ENCODE results near the gene SELENOO.

GRCh38 chr22:50151571-50152537, 49.0 kb upstream of the SELENOO start:
- TF ChIP-seq CTCF (IDR thresholded peaks at IDR 0.05) (no peak), POLR2A (IDR thresholded peaks at IDR 0.05) (no peak), EP300 (IDR thresholded peaks at IDR 0.05) (no peak)

Data from tibial nerve (tissue), 4 donors.